Measurements from ENCODE around the gene AFF4. TPM values are rescaled to one million over a fixed set of nuclear protein-coding genes. Genes with fewer than 3 reads are reported as not detected.

Gene AFF4
- total and polyA plus RNA-seq, 2 donors (not counting 1 experiment from before 2014, with no cell fraction given): 16.2 to 81.5 TPM

DNA sequence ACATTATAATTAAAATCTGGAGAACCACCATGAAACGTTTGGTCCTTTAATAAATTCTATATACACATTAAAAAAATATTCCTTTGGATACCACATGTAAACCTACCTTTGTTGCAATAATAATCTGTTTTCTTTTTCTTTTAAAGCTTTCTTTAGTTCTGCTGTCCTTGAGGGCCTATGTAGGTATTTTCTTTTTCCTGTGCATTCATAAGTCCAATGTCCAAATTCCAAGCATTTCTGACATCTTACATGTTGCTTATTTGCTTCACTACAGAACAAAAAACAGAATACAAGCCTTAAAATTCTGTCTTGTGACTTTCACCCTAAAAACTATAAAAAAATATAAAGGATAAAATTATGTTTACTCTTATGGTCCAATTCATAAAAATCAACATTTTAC is 43.2 kb upstream of the AFF4 start:
- TF ChIP-seq EZH2 (IDR thresholded peaks at IDR 0.05; ENCODE audit: borderline replicate concordance, insufficient read depth, low read depth, low read length, poor library complexity, severe bottlenecking): no peak
- TF ChIP-seq, protein P1, sequence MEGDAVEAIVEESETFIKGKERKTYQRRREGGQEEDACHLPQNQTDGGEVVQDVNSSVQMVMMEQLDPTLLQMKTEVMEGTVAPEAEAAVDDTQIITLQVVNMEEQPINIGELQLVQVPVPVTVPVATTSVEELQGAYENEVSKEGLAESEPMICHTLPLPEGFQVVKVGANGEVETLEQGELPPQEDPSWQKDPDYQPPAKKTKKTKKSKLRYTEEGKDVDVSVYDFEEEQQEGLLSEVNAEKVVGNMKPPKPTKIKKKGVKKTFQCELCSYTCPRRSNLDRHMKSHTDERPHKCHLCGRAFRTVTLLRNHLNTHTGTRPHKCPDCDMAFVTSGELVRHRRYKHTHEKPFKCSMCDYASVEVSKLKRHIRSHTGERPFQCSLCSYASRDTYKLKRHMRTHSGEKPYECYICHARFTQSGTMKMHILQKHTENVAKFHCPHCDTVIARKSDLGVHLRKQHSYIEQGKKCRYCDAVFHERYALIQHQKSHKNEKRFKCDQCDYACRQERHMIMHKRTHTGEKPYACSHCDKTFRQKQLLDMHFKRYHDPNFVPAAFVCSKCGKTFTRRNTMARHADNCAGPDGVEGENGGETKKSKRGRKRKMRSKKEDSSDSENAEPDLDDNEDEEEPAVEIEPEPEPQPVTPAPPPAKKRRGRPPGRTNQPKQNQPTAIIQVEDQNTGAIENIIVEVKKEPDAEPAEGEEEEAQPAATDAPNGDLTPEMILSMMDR (IDR thresholded peaks at IDR 0.05): no peak
- no CpG with 5 or more reads among the region's 1 CpG for WGBS (ENCODE audit: insufficient coverage)
- Histone ChIP-seq H3K4me1 (ENCODE audit: control insufficient read depth in 2 of 2, insufficient read depth in 2 of 2, low read length in 2 of 2) (no peaks in the 10 kb centered on the region), H3K36me3 (replicated peaks in 1 of 2; ENCODE audit: control extremely low read depth in 1 of 2, control insufficient read depth in 1 of 2, extremely low read depth in 1 of 2, insufficient read depth in 2 of 2, low read length in 1 of 2) (peaks cover 5 to 20% of the 10 kb centered on the region in 2 experiments), H3K4me2 (replicated peaks; ENCODE audit: low read depth, low read length, poor library complexity, severe bottlenecking) (no peak overlapping the region), H3K27ac (ENCODE audit: low read length in 2 of 2) (no peak overlapping the region), H3K9me3 (ENCODE audit: control extremely low read depth in 1 of 3, control insufficient read depth in 2 of 3, insufficient read depth in 1 of 3, low read length in 2 of 3) (no peaks in the 10 kb centered on the region), H3K9ac (ENCODE audit: low read length) (no peak overlapping the region), H4K20me1 (ENCODE audit: control insufficient read depth, insufficient read depth, low read length, poor library complexity, severe bottlenecking) (no peaks in the 10 kb centered on the region), H3K4me3 (ENCODE audit: control extremely low read depth in 1 of 5, extremely low read depth in 1 of 5, insufficient read depth in 1 of 5, low read depth in 2 of 5, low read length in 4 of 5) (no peak overlapping the region), H2AFZ (ENCODE audit: insufficient read depth, low read depth, low read length, poor library complexity, severe bottlenecking) (no peak overlapping the region), H3K79me2 (ENCODE audit: control insufficient read depth, insufficient read depth, low read length) (peaks cover 33% of the 10 kb centered on the region), H3K27me3 (replicated peaks in 1 of 4; ENCODE audit: control extremely low read depth in 1 of 4, control insufficient read depth in 3 of 4, insufficient read depth in 4 of 4, low read length in 3 of 4) (no peaks in the 10 kb centered on the region)
- intact Hi-C loops (cut with micrococcal nuclease): no loop called here
- CTCF ChIA-PET: no interaction called here
- POLR2A ChIA-PET: no interaction called here
- no peak for ATAC-seq (ENCODE audit: low read depth)
- no peak overlapping the region for H3K27ac Mint-ChIP-seq
- no peak overlapping the region for H3K4me3 Mint-ChIP-seq
- H3K4me1 Mint-ChIP-seq: peaks cover 10% of the 10 kb centered on the region
- H3K9me3 Mint-ChIP-seq (ENCODE audit: insufficient read depth): no peaks in the 10 kb centered on the region
- H3K27me3 Mint-ChIP-seq: no peaks in the 10 kb centered on the region
- no peak for DNase-seq

DNA sequence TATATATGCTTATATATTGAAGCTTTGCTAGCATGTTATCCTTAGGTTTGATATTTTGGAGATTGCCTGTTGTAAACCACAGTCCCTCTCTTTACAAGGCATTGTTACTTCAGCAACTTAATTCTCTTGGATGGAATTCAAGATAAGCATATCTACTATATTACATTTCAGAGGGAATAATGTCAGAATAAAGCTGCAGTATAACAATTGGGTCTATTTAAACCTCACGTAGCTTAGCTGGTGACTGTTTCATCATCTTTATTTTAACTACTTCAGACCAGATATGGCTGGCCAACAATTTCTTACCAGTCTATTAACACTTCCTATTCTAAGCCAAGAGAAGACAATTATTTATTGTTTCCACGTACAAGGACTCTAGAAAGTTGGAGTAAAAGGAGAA is 35.8 kb upstream of the AFF4 start:
- ChIA-PET POLR2A (no interaction called here), CTCF (no interaction called here)
- Histone ChIP-seq H3K27me3 (replicated peaks in 1 of 4; ENCODE audit: control extremely low read depth in 1 of 4, control insufficient read depth in 3 of 4, insufficient read depth in 4 of 4, low read length in 3 of 4) (no peaks in the 10 kb centered on the region), H3K27ac (ENCODE audit: low read length in 2 of 2) (no peak overlapping the region), H3K36me3 (replicated peaks in 1 of 2; ENCODE audit: control extremely low read depth in 1 of 2, control insufficient read depth in 1 of 2, extremely low read depth in 1 of 2, insufficient read depth in 2 of 2, low read length in 1 of 2) (peaks cover 4 to 21% of the 10 kb centered on the region in 2 experiments), H4K20me1 (ENCODE audit: control insufficient read depth, insufficient read depth, low read length, poor library complexity, severe bottlenecking) (no peaks in the 10 kb centered on the region), H3K9ac (ENCODE audit: low read length) (no peak overlapping the region), H2AFZ (ENCODE audit: insufficient read depth, low read depth, low read length, poor library complexity, severe bottlenecking) (no peak overlapping the region), H3K79me2 (ENCODE audit: control insufficient read depth, insufficient read depth, low read length) (peaks cover 3% of the 10 kb centered on the region), H3K4me2 (replicated peaks; ENCODE audit: low read depth, low read length, poor library complexity, severe bottlenecking) (no peak overlapping the region), H3K4me1 (ENCODE audit: control insufficient read depth in 2 of 2, insufficient read depth in 2 of 2, low read length in 2 of 2) (no peaks in the 10 kb centered on the region), H3K9me3 (ENCODE audit: control extremely low read depth in 1 of 3, control insufficient read depth in 2 of 3, insufficient read depth in 1 of 3, low read length in 2 of 3) (no peaks in the 10 kb centered on the region), H3K4me3 (ENCODE audit: control extremely low read depth in 1 of 5, extremely low read depth in 1 of 5, insufficient read depth in 1 of 5, low read depth in 2 of 5, low read length in 4 of 5) (no peak overlapping the region)
- Mint-ChIP-seq H3K4me1 (no peaks in the 10 kb centered on the region), H3K9me3 (ENCODE audit: insufficient read depth) (no peaks in the 10 kb centered on the region), H3K27me3 (no peaks in the 10 kb centered on the region), H3K27ac (no peak overlapping the region), H3K4me3 (no peak overlapping the region)
- ATAC-seq (ENCODE audit: low read depth): no peak
- 100% methylated on average over 1 of the region's 2 CpGs for WGBS (ENCODE audit: insufficient coverage)
- intact Hi-C loops (cut with micrococcal nuclease): no loop called here
- TF ChIP-seq, protein P1 (IDR thresholded peaks at IDR 0.05): no peak
- no peak for TF ChIP-seq EZH2 (IDR thresholded peaks at IDR 0.05; ENCODE audit: borderline replicate concordance, insufficient read depth, low read depth, low read length, poor library complexity, severe bottlenecking)
- DNase-seq: no peak

All from B cell (primary cell).